Fibroblast of villous mesenchyme (primary cell): Measurements from ENCODE around the gene DDI2. TPM values are rescaled to one million over a fixed set of nuclear protein-coding genes. Genes with fewer than 3 reads are reported as not detected.

Source experiments
- DNase-seq: peaks from one replicate; pipeline ENCODE4 v3.0.0-alpha.2; 2010; ENCODE audit warnings: low read depth
- H3K4me3 ChIP-seq: 2 replicates; pipeline ENCODE4 v1.5.1; 2011; ENCODE audit warnings: low read depth, mild to moderate bottlenecking, low read length
- small RNA-seq: library from RNA; depleted of rRNA; stranded (forward); fragments of <200 nt; gene quantifications from one replicate; pipeline ENCODE3, GENCODE V24; 2012
- total RNA-seq: library from RNA; depleted of rRNA; stranded (reverse); fragments of >200 nt; gene quantifications from 2 replicates; pipeline ENCODE4 v1.2.3, GENCODE V29; 2012
- TF ChIP-seq, protein P1 (sequence below): IDR thresholded peaks from 2 replicates; pipeline ENCODE4 v1.5.1; 2012; ENCODE audit warnings: low read depth, mild to moderate bottlenecking, low read length; ENCODE audit not compliant: insufficient read depth

DDI2 gene
- total RNA-seq, 1 donor, result 15.5 TPM

DNA sequence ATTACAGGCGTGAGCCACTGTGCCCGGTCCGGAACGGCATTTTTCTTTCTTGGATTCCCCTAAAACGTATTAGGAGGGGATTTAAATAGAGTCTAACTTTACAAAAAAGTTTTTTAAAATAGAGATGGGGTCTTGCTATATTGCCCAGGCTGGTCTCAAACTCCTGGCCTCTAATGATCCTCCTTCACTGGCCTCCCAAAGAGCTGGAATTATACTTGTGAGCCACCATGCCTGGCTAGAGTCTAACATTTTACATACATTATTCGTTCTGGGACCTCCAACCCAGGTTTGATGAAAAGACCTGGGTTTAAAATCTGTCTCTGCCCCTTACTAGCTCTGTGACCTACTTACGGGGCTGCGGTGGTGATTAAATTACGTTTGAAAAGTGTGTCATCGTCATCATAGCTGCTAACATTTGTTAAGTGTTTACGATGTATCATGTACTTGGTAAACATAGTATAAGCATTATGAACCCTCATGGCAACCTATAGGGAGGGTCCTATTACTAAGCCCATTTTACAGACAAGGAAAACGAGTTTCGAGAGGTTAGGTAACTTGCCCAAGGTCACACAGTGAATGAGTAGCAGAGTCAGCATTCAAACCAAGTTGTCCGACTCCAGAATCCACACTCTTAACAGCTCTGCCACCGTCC, 91.4 kb downstream of the DDI2 start:
- no peak for DNase-seq
- TF ChIP-seq, protein P1, sequence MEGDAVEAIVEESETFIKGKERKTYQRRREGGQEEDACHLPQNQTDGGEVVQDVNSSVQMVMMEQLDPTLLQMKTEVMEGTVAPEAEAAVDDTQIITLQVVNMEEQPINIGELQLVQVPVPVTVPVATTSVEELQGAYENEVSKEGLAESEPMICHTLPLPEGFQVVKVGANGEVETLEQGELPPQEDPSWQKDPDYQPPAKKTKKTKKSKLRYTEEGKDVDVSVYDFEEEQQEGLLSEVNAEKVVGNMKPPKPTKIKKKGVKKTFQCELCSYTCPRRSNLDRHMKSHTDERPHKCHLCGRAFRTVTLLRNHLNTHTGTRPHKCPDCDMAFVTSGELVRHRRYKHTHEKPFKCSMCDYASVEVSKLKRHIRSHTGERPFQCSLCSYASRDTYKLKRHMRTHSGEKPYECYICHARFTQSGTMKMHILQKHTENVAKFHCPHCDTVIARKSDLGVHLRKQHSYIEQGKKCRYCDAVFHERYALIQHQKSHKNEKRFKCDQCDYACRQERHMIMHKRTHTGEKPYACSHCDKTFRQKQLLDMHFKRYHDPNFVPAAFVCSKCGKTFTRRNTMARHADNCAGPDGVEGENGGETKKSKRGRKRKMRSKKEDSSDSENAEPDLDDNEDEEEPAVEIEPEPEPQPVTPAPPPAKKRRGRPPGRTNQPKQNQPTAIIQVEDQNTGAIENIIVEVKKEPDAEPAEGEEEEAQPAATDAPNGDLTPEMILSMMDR, result no peak
- H3K4me3 ChIP-seq, result no peak overlapping the region

DNA sequence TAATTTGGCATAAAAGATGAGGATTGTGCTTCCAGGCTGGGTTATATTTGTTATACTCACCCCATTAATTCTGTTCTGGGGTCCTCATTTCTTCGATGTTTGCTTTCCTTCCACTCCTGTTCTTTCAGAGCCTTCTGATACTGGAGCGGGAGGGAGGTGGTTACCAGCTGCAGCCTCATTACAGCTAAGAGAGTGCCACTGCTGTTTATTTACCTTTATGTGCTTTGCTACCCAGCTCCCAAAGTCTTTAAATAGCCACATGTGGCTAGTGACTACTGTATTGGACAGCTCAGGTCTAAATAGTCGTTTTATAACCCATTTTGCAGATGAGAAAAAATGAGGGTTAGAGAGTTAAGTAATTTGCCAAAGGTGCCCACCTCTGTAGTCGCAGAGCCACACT, 92.0 kb downstream of the DDI2 start:
- DNase-seq, result no peak
- TF ChIP-seq, protein P1, result no peak
- no peak overlapping the region for H3K4me3 ChIP-seq

DNA sequence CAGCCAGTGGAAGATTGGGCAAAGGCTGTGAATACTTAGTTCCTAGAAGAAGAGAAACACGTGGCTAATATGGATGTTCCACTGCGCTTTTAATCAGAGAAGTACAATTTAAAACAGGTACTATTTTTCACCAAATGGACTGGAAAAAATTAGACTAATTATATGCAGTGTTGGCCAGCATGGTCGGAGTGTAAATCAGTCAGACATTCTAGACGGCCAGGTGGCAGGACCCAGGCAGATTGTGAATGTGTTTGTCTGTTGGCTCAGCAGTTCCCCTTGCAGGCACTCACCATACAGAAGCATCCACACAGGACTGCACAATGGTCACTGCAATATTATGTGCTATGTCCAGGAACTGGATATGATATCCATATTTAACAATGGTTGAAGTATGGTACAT, 94.9 kb downstream of the DDI2 start:
- TF ChIP-seq, protein P1, result no peak
- no peak overlapping the region for H3K4me3 ChIP-seq
- DNase-seq, result no peak

DNA sequence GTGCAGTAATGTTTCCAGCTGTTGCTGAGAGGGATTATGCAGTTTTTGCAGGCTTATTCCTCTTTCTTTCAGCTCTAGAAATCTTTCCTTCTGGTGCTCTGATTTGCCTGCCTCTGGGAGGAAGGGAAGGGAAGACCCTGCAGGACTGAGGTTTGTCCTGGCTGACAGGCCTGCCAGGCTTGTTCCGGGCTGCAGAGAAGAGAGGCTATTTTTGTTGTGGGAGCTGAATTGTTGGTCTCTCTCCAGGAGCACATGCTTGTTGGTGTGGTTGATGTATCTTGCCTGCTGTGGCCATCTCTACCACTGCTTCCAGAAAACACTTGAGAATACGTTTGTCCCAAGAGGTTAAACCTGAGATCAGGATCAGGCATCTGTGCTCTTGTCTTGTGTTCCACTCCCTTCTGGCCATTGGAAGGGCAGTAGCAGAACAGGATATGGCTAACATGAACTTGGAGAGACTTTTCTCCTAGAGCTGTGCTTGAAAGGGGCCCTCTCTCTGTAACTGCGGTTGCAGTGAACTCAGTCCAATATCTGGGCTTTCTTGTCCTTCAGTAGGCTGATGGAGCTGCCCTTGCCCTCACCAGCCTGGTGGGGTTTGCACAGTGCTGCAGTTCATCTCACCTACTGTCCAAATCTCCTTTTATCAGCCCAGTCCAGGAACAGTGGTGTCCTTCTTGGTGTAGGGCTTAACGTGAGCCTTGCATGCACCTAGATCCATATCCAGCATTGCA, 97.3 kb downstream of the DDI2 start:
- DNase-seq, result peak; percentile 81
- TF ChIP-seq, protein P1, result no peak
- H3K4me3 ChIP-seq, result no peak overlapping the region

DNA sequence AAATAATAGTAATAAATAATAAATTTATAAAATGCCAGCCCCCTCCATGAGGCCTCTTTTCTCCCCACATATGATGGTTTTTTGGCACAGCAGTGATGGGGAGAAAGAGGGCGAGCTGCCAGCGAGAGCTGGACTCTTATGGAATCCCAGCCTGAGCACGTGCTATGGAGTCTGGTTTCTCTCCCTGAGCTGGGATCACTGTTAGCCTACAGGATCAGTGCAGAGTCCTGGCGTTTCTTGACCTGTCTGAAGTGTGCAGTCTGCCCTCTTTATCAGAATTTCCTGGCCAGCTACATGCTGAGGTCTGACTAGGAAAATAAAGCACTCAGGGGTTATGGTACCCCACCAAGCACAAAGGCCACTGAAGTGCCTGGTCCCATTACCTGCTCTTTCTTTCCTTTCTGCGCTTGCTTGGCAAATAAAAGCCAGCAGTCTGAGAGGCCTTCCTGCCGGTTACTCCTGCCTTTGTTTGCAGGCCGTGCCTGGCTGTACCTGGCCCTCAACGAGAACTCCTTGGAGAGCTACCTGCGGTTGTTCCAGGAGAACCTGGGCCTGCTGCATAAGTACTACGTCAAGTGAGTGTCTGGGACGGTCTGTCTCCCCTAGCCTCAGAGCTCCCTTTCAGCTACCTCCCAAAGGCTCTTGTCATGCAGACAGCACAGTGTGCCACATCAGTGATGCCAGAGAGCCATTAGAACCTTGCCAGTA, 100.3 kb downstream of the DDI2 start:
- peak; percentile 25 for DNase-seq
- TF ChIP-seq, protein P1, result no peak
- no peak overlapping the region for H3K4me3 ChIP-seq

DNA sequence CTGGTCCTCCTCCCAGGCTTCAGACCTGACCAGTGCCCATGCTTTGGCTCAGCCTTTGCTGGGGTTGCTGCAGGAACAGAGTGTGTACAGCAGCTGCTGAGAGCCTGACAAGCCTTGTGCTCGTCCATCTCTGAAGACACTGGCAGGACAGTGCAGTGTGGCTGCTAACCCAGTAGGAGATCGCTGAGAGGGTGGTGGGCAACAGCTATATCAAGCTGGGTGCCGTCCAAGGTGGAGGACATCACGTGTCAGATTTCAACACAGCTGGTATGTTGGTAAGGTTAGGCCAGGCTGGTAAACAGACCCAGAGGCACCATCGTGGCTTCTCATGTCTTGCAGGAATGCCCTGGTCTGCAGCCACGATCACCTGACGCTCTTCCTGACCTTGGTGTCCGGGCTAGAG, 100.9 kb downstream of the DDI2 start:
- TF ChIP-seq, protein P1, result no peak
- DNase-seq, result no peak
- H3K4me3 ChIP-seq, result no peak overlapping the region

Small RNA genes lying within 50 kb of the gene (small RNA-seq; reads per million reads assigned to genes)
- gene AL121992.2 (not detected), gene CD24P1 (not detected), gene RNU7-179P (not detected)

Other genes starting within 250 kb of the DDI2 start
- 36.3 and 42.2 TPM in 2 replicates for gene EFHD2, start 207.6 kb upstream of the DDI2 start, total RNA-seq
- not detected in 2 replicates for gene CTRC, start 179.0 kb upstream of the DDI2 start, total RNA-seq
- gene CELA2A, start 160.7 kb upstream of the DDI2 start, total RNA-seq, result not detected in 2 replicates
- gene CELA2B, start 141.4 kb upstream of the DDI2 start, total RNA-seq, result under 0.01 TPM in 1 of 2 replicates, not detected in the other
- gene CASP9, start 93.2 kb upstream of the DDI2 start, total RNA-seq, result 5.8 and 7.3 TPM in 2 replicates
- 14.2 and 27.2 TPM in 2 replicates for gene DNAJC16, start 90.6 kb upstream of the DDI2 start, total RNA-seq
- 2.3 and 2.6 TPM in 2 replicates for gene AGMAT, start 32.4 kb upstream of the DDI2 start, total RNA-seq
- 54.0 and 61.8 TPM in 2 replicates for gene PLEKHM2, start 66.9 kb downstream of the DDI2 start, total RNA-seq
- under 0.01 and 0.43 TPM in 2 replicates for gene SLC25A34, start 118.8 kb downstream of the DDI2 start, total RNA-seq
- gene TMEM82, start 125.0 kb downstream of the DDI2 start, total RNA-seq, result not detected in 2 replicates
- 188 and 255 TPM in 2 replicates for gene FBLIM1, start 141.3 kb downstream of the DDI2 start, total RNA-seq
- 1.3 and 1.9 TPM in 2 replicates for gene UQCRHL, start 190.2 kb downstream of the DDI2 start, total RNA-seq
- gene SPEN, start 230.2 kb downstream of the DDI2 start, total RNA-seq, result 25.4 and 30.2 TPM in 2 replicates